Hair follicular keratinocyte (primary cell): ENCODE results near the gene HNRNPH3. TPM values are rescaled to one million over a fixed set of nuclear protein-coding genes. Genes with fewer than 3 reads are reported as not detected.

Source experiments
- total RNA-seq: library from RNA; depleted of rRNA; stranded (reverse); fragments of >200 nt; gene quantifications from 2 replicates; pipeline ENCODE4 v1.2.3, GENCODE V29; 2015

HNRNPH3 gene, protein sequence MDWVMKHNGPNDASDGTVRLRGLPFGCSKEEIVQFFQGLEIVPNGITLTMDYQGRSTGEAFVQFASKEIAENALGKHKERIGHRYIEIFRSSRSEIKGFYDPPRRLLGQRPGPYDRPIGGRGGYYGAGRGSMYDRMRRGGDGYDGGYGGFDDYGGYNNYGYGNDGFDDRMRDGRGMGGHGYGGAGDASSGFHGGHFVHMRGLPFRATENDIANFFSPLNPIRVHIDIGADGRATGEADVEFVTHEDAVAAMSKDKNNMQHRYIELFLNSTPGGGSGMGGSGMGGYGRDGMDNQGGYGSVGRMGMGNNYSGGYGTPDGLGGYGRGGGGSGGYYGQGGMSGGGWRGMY
- 16.5 and 20.9 TPM in 2 replicates for total RNA-seq

DNA sequence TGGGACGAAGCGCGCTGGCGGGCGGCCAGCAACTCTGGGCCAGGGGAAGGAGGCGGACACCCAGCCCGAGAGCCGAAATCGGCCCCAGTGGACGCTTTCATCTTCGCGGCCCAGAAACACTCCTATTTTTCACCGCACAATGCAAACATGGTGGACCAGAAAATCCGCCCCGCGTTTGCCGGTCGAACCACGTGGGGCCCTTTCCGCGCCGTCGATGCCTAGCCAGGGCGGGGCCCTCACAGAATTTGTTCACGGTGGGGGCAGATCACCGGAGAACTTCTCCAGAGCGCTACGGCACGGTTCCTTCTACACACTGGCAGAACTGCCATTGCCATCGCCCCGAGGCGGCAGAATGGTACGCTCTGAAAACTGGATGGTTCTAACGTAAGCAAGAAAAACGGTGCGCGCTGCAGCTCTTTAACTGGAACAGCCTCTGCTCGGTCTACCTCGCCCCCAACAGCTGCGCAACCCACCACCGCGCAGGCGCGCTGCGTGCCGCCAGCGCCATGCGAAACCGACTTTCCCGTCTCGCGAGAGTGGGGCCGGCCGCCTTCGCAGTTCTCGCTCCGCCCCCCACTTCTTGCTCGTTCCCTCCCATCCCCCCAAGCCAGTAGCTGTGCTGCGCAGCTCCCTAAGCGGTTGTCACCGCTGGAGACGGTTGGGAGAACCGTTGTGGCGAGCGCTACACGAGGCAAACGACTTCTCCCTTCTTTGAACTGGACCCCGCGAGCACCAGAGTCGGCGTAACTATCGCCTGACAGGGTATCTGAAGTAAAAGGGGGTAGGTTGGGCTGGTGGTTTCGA, at the start of gene HNRNPH3:
Gene HNRNPH3 (plus strand): TSS at position 610 of the 804 bp plus-strand sequence. CDS start 5,158 bp downstream, outside the sequence.

DNA sequence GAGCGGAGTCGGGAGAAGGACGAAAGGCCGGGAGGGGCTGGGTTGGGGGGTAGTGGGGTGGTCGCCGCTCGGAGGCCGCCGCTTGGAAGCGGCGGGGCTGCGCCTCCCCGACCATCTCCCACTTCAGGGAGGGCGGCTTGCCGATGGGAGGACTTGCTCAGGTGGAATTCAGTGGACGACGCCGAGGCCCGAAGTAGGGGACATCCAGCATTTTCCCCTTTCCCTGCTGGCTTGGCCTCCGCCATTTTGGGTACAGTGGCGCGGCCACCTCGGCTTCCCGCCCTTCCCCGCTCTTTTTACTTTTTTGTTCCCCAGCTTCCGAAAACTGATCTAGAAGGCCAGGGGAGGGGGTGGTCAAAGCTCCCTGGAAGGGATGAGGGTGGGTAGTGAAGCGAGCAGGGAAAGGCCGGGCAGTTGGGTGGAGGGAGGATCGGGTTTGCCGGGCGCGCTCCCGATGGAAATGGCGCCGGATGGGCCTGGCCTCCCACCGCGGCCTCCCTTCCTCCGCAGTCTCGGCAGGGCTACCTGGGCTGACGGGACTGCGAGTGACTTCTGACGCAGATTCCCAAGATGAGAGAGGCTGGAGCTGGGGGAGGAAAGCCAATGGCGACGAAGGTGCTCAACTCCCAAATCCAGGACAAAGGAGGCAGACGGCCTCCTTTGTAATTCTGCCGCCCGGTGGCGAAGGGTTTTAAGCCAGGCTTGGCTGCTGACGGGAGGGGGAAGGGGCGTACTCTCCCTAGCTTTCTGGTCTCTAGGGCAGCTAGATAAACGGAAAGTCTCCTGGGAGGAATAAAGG, 594 bp downstream of the HNRNPH3 start, which contains the start of gene PBLD:
Gene PBLD (minus strand): TSS at position 670 of the 799 bp plus-strand sequence. CDS start 26,084 bp downstream, outside the sequence.

Other genes starting within 250 kb of the HNRNPH3 start
- gene MYPN, start 222.6 kb upstream of the HNRNPH3 start, total RNA-seq, result 0.08 TPM in 1 of 2 replicates, not detected in the other
- 0.15 TPM in 1 of 2 replicates, not detected in the other for gene ATOH7, start 100.0 kb upstream of the HNRNPH3 start, total RNA-seq
- gene PBLD, start 864 bp downstream of the HNRNPH3 start, total RNA-seq, result 1.4 and 2.2 TPM in 2 replicates
- 7.4 and 8.1 TPM in 2 replicates for gene RUFY2, start 75.2 kb downstream of the HNRNPH3 start, total RNA-seq
- gene DNA2, start 139.9 kb downstream of the HNRNPH3 start, total RNA-seq, result 6.3 and 12.2 TPM in 2 replicates
- 7.3 and 9.6 TPM in 2 replicates for gene SLC25A16, start 195.5 kb downstream of the HNRNPH3 start, total RNA-seq
- 0.04 and 0.16 TPM in 2 replicates for gene TET1, start 228.3 kb downstream of the HNRNPH3 start, total RNA-seq